ENCODE data around the gene MAP2K2. TPM values are rescaled to one million over a fixed set of nuclear protein-coding genes. Genes with fewer than 3 reads are reported as not detected.

Gene MAP2K2
- total RNA-seq, 1 donor from 2014 or later = 153 TPM

DNA sequence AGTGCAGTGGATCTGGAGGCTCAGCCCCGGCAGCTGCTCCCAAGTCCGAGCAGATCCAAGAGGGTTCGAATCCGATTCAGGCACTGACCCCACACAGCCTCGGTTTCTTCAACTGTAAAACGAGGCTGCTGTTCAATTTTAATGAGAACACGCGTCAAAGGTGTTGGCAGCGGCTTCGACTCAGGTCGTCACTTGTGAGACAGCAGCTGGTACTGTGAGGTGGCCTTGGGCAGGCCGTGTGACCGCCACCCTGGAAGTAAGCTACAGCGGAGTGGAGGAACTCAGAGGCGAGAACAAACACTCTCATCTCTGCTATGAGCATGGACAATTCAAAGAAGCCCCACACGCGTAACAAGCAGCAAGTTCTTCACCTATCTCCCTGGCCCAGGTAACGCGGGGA is 9.7 kb downstream of the MAP2K2 start:
- Mint-ChIP-seq H3K4me3 (ENCODE audit: unreplicated experiment) (no peak overlapping the region), H3K27ac (ENCODE audit: unreplicated experiment) (no peak overlapping the region), H3K36me3 (ENCODE audit: low read depth, unreplicated experiment) (peaks cover 31% of the 10 kb centered on the region), H3K4me1 (ENCODE audit: unreplicated experiment) (no peaks in the 10 kb centered on the region), H3K9me3 (ENCODE audit: unreplicated experiment) (no peaks in the 10 kb centered on the region), H3K27me3 (ENCODE audit: unreplicated experiment) (peaks cover 8% of the 10 kb centered on the region)
- DNase-seq (ENCODE audit: low spot score) = no peak
- TF ChIP-seq, protein P1, sequence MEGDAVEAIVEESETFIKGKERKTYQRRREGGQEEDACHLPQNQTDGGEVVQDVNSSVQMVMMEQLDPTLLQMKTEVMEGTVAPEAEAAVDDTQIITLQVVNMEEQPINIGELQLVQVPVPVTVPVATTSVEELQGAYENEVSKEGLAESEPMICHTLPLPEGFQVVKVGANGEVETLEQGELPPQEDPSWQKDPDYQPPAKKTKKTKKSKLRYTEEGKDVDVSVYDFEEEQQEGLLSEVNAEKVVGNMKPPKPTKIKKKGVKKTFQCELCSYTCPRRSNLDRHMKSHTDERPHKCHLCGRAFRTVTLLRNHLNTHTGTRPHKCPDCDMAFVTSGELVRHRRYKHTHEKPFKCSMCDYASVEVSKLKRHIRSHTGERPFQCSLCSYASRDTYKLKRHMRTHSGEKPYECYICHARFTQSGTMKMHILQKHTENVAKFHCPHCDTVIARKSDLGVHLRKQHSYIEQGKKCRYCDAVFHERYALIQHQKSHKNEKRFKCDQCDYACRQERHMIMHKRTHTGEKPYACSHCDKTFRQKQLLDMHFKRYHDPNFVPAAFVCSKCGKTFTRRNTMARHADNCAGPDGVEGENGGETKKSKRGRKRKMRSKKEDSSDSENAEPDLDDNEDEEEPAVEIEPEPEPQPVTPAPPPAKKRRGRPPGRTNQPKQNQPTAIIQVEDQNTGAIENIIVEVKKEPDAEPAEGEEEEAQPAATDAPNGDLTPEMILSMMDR (IDR thresholded peaks at IDR 0.05; ENCODE audit: unreplicated experiment) = no peak

DNA sequence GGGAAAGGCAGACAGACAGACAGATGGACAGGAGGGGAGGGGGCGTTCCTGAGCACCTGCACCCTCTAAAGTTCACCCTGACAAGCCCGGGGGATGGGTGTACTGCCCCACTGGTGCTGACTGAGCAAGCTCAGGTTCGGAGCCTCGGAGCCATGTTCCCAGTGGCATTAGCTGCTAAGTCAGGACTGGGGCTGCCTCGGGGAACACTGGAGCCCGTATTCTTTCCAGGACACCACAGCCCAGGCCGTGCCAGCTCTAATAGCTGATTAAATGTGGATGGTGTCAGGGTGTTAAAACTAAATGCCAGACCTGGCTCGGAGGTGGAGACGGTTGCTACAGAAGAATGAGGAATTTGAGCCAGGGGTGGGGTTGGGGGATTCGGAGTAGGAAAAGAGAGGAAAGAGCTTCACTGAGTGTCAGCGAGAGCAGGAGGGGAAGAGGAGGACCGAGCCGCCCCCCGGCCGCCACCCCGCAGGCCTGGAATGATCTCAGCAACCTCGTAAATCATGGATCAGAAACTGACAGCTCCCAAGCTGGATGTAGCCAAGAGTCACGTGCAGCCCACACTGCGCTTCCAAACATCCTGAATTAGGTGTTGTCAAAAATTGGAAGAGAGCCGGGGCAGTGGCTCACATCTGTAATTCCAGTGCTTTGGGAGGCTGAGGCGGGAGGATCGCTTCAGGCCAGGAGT is 10.4 kb downstream of the MAP2K2 start:
- TF ChIP-seq, protein P1 (IDR thresholded peaks at IDR 0.05; ENCODE audit: unreplicated experiment) = no peak
- Mint-ChIP-seq H3K36me3 (ENCODE audit: low read depth, unreplicated experiment) (peaks cover 31% of the 10 kb centered on the region), H3K4me1 (ENCODE audit: unreplicated experiment) (no peaks in the 10 kb centered on the region), H3K27ac (ENCODE audit: unreplicated experiment) (no peak overlapping the region), H3K9me3 (ENCODE audit: unreplicated experiment) (no peaks in the 10 kb centered on the region), H3K27me3 (ENCODE audit: unreplicated experiment) (peaks cover 8% of the 10 kb centered on the region), H3K4me3 (ENCODE audit: unreplicated experiment) (peak overlapping the region; percentile 42)
- no peak for DNase-seq (ENCODE audit: low spot score)

DNA sequence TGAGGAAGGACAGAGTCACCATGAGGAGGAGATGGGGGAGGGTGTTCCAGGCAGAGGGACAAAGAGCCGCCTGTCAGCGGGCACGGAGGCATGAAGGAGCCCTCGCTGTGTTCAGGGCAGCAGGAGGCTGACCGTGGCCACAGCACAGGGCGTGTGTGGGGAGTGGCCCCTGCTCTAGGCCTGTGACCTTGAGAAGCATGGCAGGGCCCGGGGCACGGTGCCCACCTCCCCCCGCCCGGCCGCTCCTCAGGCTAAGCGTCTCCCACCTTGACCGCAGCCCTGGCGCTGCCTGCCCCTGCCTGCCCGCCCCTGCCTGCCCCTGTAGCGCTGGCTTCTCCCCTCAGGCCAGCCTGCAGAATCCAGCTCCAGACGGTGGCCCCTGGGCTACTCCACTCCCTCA is 11.6 kb downstream of the MAP2K2 start:
- H3K4me1 Mint-ChIP-seq (ENCODE audit: unreplicated experiment) = no peaks in the 10 kb centered on the region
- TF ChIP-seq, protein P1 (IDR thresholded peaks at IDR 0.05; ENCODE audit: unreplicated experiment) = no peak
- H3K36me3 Mint-ChIP-seq (ENCODE audit: low read depth, unreplicated experiment) = peaks cover 35% of the 10 kb centered on the region
- H3K27me3 Mint-ChIP-seq (ENCODE audit: unreplicated experiment) = peaks cover 8% of the 10 kb centered on the region
- H3K4me3 Mint-ChIP-seq (ENCODE audit: unreplicated experiment) = no peak overlapping the region
- no peaks in the 10 kb centered on the region for H3K9me3 Mint-ChIP-seq (ENCODE audit: unreplicated experiment)
- no peak for DNase-seq (ENCODE audit: low spot score)
- no peak overlapping the region for H3K27ac Mint-ChIP-seq (ENCODE audit: unreplicated experiment)

DNA sequence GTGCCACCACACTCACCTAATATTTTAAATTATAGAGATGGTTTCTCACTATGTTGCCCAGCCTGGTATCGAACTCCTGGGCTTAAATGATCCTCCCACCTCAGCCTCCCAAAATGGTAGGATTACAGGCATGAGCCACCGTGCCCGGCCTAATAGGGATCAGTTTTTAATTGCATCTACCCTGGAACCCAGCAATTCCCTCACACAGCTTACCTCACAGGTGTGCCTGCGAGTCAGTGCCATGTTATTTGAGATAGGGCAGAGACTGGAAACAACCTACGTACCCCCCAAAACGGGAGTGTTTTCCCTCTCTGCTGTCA is 14.3 kb downstream of the MAP2K2 start:
- Mint-ChIP-seq H3K4me1 (ENCODE audit: unreplicated experiment) (no peaks in the 10 kb centered on the region), H3K27ac (ENCODE audit: unreplicated experiment) (peak overlapping the region; percentile 18), H3K9me3 (ENCODE audit: unreplicated experiment) (no peaks in the 10 kb centered on the region), H3K27me3 (ENCODE audit: unreplicated experiment) (peaks cover 10% of the 10 kb centered on the region), H3K36me3 (ENCODE audit: low read depth, unreplicated experiment) (peaks cover 42% of the 10 kb centered on the region), H3K4me3 (ENCODE audit: unreplicated experiment) (no peak overlapping the region)
- DNase-seq (ENCODE audit: low spot score) = no peak
- TF ChIP-seq, protein P1 (IDR thresholded peaks at IDR 0.05; ENCODE audit: unreplicated experiment) = no peak

DNA sequence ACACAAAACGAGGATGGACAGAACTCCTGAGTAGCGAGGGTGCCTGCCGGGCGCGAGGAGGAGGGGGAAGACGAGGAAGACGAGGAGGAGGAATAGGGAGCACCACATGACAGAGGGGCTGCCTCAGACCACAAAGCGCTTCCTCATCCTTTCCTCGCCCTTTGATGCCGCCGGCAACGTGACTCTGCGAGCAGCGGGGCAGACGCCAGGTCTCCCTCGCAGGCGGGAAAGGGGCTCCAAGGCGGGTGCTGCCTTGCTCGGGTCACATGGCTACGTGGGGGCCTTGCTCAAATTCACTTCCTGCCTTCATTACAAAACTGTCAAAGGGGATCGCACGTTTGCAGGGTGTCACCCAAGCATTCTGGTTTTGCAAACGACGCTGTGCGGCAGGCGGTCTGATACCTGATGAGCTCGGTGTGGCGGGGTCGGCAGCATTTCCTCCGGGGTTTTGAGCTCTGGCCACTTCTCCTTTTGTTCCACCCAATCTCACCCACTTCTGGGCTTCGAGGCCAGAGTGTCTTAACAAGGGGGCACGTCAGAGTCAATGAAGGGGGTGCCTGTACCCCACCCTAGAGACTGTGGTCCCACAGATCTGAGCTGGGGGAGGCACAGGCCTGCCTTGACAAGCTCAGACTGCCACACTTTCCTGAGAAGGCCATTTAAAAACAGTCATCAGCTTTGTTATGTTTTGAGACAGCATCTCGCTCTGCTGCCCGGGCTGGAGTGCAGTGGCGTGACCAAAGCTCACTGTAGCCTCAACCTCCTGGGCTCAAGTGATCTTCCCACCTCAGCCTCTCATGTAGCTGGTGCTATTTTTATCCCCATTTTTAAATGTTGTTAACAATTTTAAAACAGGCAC is 14.9 kb downstream of the MAP2K2 start:
- Mint-ChIP-seq H3K27ac (ENCODE audit: unreplicated experiment) (no peak overlapping the region), H3K4me1 (ENCODE audit: unreplicated experiment) (no peaks in the 10 kb centered on the region), H3K9me3 (ENCODE audit: unreplicated experiment) (no peaks in the 10 kb centered on the region), H3K27me3 (ENCODE audit: unreplicated experiment) (peaks cover 10% of the 10 kb centered on the region), H3K4me3 (ENCODE audit: unreplicated experiment) (no peak overlapping the region), H3K36me3 (ENCODE audit: low read depth, unreplicated experiment) (peaks cover 38% of the 10 kb centered on the region)
- no peak for DNase-seq (ENCODE audit: low spot score)
- TF ChIP-seq, protein P1 (IDR thresholded peaks at IDR 0.05; ENCODE audit: unreplicated experiment) = no peak
